Activated B cell treated with CpG ODN at 0.5 μM for 24 hours (primary cell): ENCODE measurements around the gene KDM4B. TPM values are rescaled to one million over a fixed set of nuclear protein-coding genes. Genes with fewer than 3 reads are reported as not detected.

Source experiments
- ATAC-seq: fragments of 200-7000 bp; cut with Tn5 transposase; one replicate; pipeline ENCODE4 v1.10.0; 2021; ENCODE audit warnings: low read depth, mild to moderate bottlenecking, moderate library complexity
- CTCF ChIA-PET: fragments of 350-600 bp; sonication (Branson Sonifier 250); formaldehyde crosslinking; loops from one replicate; lab custom pipeline; 2021; ENCODE audit warnings: antibody characterized with exemption; lab: Charles Lee
- POLR2A ChIA-PET: fragments of 350-600 bp; sonication (Branson Sonifier 250); formaldehyde crosslinking; loops from one replicate; lab custom pipeline; 2021; ENCODE audit warnings: antibody characterized with exemption; lab: Charles Lee
- DNase-seq: peaks from one replicate; pipeline ENCODE4 v3.0.0; 2022
- H3K27ac Mint-ChIP-seq: one replicate; pipeline ENCODE4 v1.8.0; 2020; ENCODE audit warnings: mixed read lengths
- H3K27me3 Mint-ChIP-seq: one replicate; pipeline ENCODE4 v1.8.0; 2021; ENCODE audit warnings: mixed read lengths
- H3K36me3 Mint-ChIP-seq: one replicate; pipeline ENCODE4 v1.8.0; 2021; ENCODE audit warnings: low read depth, mixed read lengths
- H3K4me1 Mint-ChIP-seq: one replicate; pipeline ENCODE4 v1.8.0; 2021; ENCODE audit warnings: mixed read lengths
- H3K4me3 Mint-ChIP-seq: one replicate; pipeline ENCODE4 v1.8.0; 2020; ENCODE audit warnings: mild to moderate bottlenecking, mixed read lengths
- H3K9me3 Mint-ChIP-seq: one replicate; pipeline ENCODE4 v1.8.0; 2020; ENCODE audit warnings: mixed read lengths
- intact Hi-C: fragments of 100-400 bp; cut with micrococcal nuclease; formaldehyde crosslinking; loops from one replicate; pipeline ENCODE4 v1.15.1; 2024
- total RNA-seq: library from RNA; stranded (reverse); gene quantifications from 2 replicates; pipeline ENCODE4 v1.2.3, GENCODE V29; 2022
- TF ChIP-seq, protein P1 (sequence below): fragments of 200-600 bp; IDR thresholded peaks from one replicate; pipeline ENCODE4 v1.8.0; 2022; ENCODE audit warnings: antibody characterized with exemption, mild to moderate bottlenecking

The KDM4B gene
- total RNA-seq, 1 donor from 2014 or later, result 88.9 TPM

DNA sequence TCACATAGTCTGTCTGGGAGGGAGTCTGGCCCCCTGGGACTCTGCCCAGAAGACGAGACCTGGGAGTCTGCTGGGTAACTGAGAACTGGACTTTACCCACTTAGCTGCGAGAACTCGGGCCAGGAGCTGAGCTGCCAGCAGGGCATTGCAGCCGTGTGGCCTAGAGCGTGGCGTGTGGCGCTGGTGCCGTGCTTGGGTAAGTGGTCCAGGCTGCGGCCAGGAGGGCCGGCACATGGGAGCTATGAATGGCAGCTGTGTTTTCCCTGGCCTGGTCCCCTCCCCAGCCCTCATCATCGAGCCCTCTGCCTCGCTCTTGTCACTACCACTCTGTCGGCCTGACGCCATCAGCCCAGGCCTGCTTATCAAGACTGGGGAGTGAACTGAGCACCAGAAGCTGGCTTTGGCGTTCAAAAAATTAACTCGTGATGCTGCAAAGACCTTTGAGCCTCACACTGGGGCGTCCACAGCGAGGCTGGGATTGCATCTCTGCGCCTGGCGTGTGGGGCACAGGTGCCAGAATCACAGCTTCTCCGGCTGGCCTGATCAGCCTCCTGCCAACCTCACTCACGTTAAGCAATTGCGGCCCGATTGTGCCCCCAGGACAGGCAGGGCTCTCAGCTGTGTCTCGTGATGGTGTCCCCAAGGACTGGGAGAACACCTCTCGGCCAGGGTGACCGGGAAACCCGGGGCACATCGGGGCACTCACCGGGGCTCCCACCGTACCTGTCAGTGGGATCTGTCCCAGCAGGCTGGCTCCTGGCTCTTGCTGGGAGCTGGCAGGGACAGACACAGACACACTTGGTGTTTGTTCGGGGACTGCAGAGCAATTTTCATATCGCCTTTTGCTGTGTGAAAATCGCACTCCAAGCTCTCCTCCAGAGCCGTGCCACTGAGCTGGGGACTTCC, 85.9 kb downstream of the KDM4B start:
- CTCF ChIA-PET, result interaction anchor here (1.8 to 1.9 kb wide), 2 partner anchors 72 to 76 kb away, joined by 6 to 9 read pairs; no protein-coding TSS in a partner anchor

DNA sequence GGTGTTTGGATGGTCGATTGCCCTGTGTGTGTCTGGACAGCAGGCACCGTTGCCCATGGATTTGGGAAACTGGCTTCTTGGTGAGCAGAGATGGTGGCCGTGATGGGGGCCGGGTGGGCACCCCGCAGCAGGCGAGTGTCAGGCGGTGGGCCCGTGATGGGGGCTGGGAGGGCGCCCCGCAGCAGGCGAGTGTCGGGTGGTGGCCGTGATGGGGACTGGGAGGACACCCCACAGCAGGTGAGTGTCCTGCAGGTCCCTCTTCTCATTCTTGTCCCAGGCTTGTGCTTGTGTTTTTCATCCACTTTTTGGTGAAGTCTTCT, 86.5 kb downstream of the KDM4B start:
- intact Hi-C loops, result no loop called here
- POLR2A ChIA-PET, result no interaction called here
- Mint-ChIP-seq H3K36me3 (peaks cover 31% of the 10 kb centered on the region), H3K27ac (no peak overlapping the region), H3K4me3 (no peak overlapping the region), H3K4me1 (peaks cover 19% of the 10 kb centered on the region), H3K27me3 (no peaks in the 10 kb centered on the region), H3K9me3 (no peaks in the 10 kb centered on the region)
- TF ChIP-seq, protein P1, sequence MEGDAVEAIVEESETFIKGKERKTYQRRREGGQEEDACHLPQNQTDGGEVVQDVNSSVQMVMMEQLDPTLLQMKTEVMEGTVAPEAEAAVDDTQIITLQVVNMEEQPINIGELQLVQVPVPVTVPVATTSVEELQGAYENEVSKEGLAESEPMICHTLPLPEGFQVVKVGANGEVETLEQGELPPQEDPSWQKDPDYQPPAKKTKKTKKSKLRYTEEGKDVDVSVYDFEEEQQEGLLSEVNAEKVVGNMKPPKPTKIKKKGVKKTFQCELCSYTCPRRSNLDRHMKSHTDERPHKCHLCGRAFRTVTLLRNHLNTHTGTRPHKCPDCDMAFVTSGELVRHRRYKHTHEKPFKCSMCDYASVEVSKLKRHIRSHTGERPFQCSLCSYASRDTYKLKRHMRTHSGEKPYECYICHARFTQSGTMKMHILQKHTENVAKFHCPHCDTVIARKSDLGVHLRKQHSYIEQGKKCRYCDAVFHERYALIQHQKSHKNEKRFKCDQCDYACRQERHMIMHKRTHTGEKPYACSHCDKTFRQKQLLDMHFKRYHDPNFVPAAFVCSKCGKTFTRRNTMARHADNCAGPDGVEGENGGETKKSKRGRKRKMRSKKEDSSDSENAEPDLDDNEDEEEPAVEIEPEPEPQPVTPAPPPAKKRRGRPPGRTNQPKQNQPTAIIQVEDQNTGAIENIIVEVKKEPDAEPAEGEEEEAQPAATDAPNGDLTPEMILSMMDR, result no peak
- DNase-seq (no peak), ATAC-seq (no peak)
- CTCF ChIA-PET, result no interaction called here

More for the DNA sequence above, 85.9 kb downstream of the KDM4B start:
- POLR2A ChIA-PET, result interaction anchor here (3.1 kb wide), 1 partner anchor 77 kb away, joined by 21 read pairs; no protein-coding TSS in a partner anchor
- no peaks in the 10 kb centered on the region for H3K9me3 Mint-ChIP-seq
- H3K27ac Mint-ChIP-seq, result no peak overlapping the region
- intact Hi-C loops, result no loop called here
- ATAC-seq, result no peak
- no peak overlapping the region for H3K4me3 Mint-ChIP-seq
- no peak for DNase-seq
- H3K4me1 Mint-ChIP-seq, result peaks cover 22% of the 10 kb centered on the region
- H3K27me3 Mint-ChIP-seq, result no peaks in the 10 kb centered on the region
- H3K36me3 Mint-ChIP-seq, result peaks cover 34% of the 10 kb centered on the region
- TF ChIP-seq, protein P1, result no peak

DNA sequence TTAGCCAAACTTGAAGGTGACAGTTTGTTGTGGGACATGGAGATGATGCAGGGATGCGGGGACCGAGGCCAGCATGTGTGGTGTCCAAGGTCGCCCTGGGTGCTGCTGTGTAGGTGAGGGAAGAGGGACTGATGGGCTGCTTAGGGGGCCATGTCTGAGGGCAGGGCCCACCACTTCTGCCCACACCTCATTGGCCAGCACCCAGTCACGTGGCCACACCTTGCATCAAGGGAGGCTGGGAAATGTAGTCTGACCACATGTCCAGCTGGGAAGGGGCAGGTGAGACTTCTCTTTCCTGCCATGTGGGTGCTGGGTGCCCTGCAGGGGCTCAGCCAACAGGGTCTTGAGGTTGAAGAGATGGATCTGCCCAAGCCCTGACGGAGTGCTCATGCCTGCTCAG, 88.9 kb downstream of the KDM4B start:
- peaks cover 47% of the 10 kb centered on the region for H3K36me3 Mint-ChIP-seq

DNA sequence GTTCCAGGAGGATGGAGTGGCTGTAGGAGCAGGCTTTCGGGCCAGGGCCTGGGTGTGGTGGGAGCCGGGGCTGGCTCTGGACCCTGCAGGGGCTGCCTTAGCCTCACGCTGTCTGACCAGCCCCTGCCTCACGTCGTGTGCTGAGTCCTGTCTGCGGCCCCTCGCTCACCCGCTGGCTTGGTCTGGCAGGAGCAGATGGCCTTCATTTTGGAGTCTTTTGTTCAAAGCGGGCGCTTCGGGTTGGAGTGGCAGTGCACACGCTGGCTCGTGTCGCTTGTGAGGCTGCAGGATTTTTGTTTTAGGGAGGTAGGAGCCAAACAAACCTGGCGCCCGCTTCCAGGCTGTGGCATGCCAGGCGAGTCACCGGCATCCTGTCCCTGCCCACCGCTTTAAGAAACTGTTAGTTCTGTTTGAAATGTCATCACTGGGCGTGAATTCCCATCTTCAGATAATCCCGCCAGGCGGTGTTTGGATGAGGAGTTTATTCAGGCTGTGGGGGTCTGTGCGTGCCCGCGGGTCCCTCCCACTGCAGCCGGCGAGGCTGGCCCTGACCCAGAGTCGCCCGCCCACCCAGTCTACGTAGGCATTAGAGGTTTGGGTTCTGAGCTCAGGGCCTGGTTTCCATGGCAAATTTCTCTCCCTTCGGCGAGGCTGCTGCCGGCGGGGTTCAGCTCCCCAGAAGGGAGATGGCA, 89.8 kb downstream of the KDM4B start:
- CTCF ChIA-PET, result no interaction called here
- Mint-ChIP-seq H3K36me3 (peaks cover 54% of the 10 kb centered on the region), H3K4me3 (no peak overlapping the region), H3K27ac (no peak overlapping the region), H3K4me1 (no peaks in the 10 kb centered on the region), H3K9me3 (peaks cover 6% of the 10 kb centered on the region), H3K27me3 (no peaks in the 10 kb centered on the region)
- intact Hi-C loops, result no loop called here
- ATAC-seq (no peak), DNase-seq (no peak)
- TF ChIP-seq, protein P1, result no peak
- POLR2A ChIA-PET, result no interaction called here

More for the DNA sequence above, 88.9 kb downstream of the KDM4B start:
- Mint-ChIP-seq H3K4me1 (peaks cover 8% of the 10 kb centered on the region), H3K4me3 (no peak overlapping the region), H3K27ac (no peak overlapping the region), H3K27me3 (no peaks in the 10 kb centered on the region), H3K9me3 (peaks cover 6% of the 10 kb centered on the region)
- DNase-seq (no peak), ATAC-seq (no peak)
- TF ChIP-seq, protein P1, result no peak
- ChIA-PET CTCF (no interaction called here), POLR2A (no interaction called here)
- intact Hi-C loops, result no loop called here

DNA sequence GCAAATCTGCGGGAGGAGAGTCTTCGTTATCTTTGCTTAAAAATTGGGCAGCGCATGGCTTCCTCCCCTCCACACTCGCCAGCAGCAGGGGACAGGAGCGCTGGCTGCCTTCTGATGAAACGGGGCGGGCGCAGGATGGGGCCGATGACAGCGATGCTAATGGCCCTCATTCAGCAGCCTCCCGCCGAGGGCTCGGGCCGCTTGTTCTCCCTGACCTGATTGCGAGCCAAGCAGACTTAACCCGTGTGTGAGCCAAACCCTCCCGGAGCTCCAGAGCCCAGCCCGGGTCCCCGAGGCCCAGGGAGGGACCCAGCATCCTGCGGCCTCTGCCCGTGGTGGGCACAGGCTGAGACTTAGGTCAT, 90.3 kb downstream of the KDM4B start:
- intact Hi-C loops, result no loop called here
- H3K9me3 Mint-ChIP-seq, result peaks cover 6% of the 10 kb centered on the region
- H3K36me3 Mint-ChIP-seq, result peaks cover 59% of the 10 kb centered on the region
- no peak for DNase-seq
- ChIA-PET POLR2A (no interaction called here), CTCF (no interaction called here)
- ATAC-seq, result no peak
- H3K4me1 Mint-ChIP-seq, result no peaks in the 10 kb centered on the region
- H3K27ac Mint-ChIP-seq, result no peak overlapping the region
- no peaks in the 10 kb centered on the region for H3K27me3 Mint-ChIP-seq
- no peak overlapping the region for H3K4me3 Mint-ChIP-seq
- TF ChIP-seq, protein P1, result no peak
